ENCODE results near the gene TSPAN18. TPM values are rescaled to one million over a fixed set of nuclear protein-coding genes. Genes with fewer than 3 reads are reported as not detected.

TSPAN18 gene
- total and polyA plus RNA-seq, 3 donors from 2014 or later, result 2.1 to 11.1 (median 5.0) TPM

DNA sequence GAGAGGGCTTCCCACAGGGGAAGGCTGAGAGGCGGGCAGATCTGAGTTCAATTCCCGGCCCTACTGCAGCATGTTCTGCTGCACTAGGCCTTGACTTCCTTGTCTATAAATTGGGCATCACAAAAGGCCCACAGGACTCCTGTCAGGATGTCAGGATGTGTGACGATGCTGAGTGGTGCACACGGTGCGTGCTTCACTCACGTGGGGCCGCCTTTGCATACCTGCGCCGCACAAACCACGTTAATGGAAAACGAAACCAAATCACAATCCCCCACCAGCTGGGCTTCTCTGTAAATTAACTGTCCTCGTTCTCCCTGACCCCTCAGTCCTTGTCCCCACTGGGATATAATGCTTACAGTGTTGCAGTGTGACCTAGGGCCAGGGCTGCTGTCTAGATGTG lies 32.3 kb upstream of the TSPAN18 start:
- no peaks in the 10 kb centered on the region for H3K27me3 ChIP-seq
- H3K36me3 ChIP-seq (ENCODE audit: low read depth, missing control alignments), result no peaks in the 10 kb centered on the region
- intact Hi-C loops (cut with DNase I; ENCODE audit: low total_unique reads), result no loop called here
- 88 to 95% methylated on average over 12 of the region's 12 CpGs for WGBS, 2 donors
- H3K9me3 ChIP-seq, result no peaks in the 10 kb centered on the region
- H3K27ac ChIP-seq, result no peak overlapping the region
- no peak overlapping the region for H3K4me3 ChIP-seq
- TF ChIP-seq POLR2A (IDR thresholded peaks at IDR 0.05) (no peak), CTCF (IDR thresholded peaks at IDR 0.05) (no peak)
- no peaks in the 10 kb centered on the region for H3K4me1 ChIP-seq
- no peak for DNase-seq

- no peaks in the 10 kb centered on the region for H3K9me3 ChIP-seq
- H3K4me1 ChIP-seq, result peaks cover 2% of the 10 kb centered on the region
- no peak for DNase-seq
- H3K27ac ChIP-seq, result no peak overlapping the region
- H3K27me3 ChIP-seq, result no peaks in the 10 kb centered on the region
- 78 to 92% methylated on average over 2 to 4 of the region's 4 CpGs for WGBS, 2 donors
- intact Hi-C loops (cut with DNase I; ENCODE audit: low total_unique reads), result no loop called here
- TF ChIP-seq CTCF (IDR thresholded peaks at IDR 0.05) (no peak), POLR2A (IDR thresholded peaks at IDR 0.05) (no peak)
- no peak overlapping the region for H3K4me3 ChIP-seq
- H3K36me3 ChIP-seq (ENCODE audit: low read depth, missing control alignments), result no peaks in the 10 kb centered on the region
Measured at GRCh38 chr11:44695169-44695833, 31.5 kb upstream of the TSPAN18 start.

DNA sequence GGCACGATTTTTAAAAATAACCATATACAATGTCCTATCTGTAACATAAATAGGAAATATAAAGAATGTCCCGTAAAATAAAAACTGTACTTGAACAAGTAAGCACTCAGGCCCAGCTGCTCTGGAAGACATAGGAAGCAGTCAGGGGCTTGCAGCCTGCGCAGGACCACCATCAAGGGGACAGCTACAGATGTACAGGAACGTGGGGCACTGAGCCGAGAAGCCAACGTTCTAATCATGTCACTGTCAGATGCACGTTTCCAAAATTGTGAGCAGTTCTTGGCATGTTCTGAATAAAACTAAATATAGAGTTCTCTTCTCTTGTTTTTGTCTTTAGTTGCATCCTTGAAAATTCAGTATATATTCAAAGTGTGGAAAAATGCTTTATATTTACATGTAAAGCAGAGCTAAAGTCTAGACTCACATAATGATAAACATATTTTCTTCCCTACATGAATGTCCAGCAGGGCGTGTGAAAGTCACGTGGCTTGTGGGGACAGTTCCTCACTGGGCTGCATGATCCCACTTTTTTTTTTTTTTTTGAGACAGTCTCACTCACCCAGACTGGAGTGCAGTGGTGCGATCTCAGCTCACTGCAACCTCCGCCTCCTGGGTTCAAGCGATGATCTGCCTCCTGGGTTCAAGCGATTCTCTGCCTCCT lies 28.4 kb upstream of the TSPAN18 start:
- Histone ChIP-seq H3K4me1 (peaks cover 10% of the 10 kb centered on the region), H3K27me3 (no peaks in the 10 kb centered on the region), H3K27ac (no peak overlapping the region), H3K4me3 (no peak overlapping the region), H3K36me3 (ENCODE audit: low read depth, missing control alignments) (no peaks in the 10 kb centered on the region), H3K9me3 (no peaks in the 10 kb centered on the region)
- WGBS, 2 donors, result 87 to 88% methylated on average over 13 of the region's 13 CpGs
- DNase-seq, result no peak
- TF ChIP-seq POLR2A (IDR thresholded peaks at IDR 0.05) (no peak), CTCF (IDR thresholded peaks at IDR 0.05) (no peak)
- intact Hi-C loops (cut with DNase I; ENCODE audit: low total_unique reads), result no loop called here

- H3K4me1 ChIP-seq, result peaks cover 10% of the 10 kb centered on the region
- no peak overlapping the region for H3K4me3 ChIP-seq
- WGBS, 2 donors, result 80 to 81% methylated on average over 12 of the region's 12 CpGs
- no peaks in the 10 kb centered on the region for H3K27me3 ChIP-seq
- H3K9me3 ChIP-seq, result no peaks in the 10 kb centered on the region
- no peak overlapping the region for H3K27ac ChIP-seq
- no peaks in the 10 kb centered on the region for H3K36me3 ChIP-seq (ENCODE audit: low read depth, missing control alignments)
- TF ChIP-seq POLR2A (IDR thresholded peaks at IDR 0.05) (no peak), CTCF (IDR thresholded peaks at IDR 0.05) (no peak)
- DNase-seq, result no peak
- intact Hi-C loops (cut with DNase I; ENCODE audit: low total_unique reads), result no loop called here
Measured at GRCh38 chr11:44699497-44700408, 27.0 kb upstream of the TSPAN18 start.
